A549 (cell line): ENCODE data around the gene TUBGCP2. TPM values are rescaled to one million over a fixed set of nuclear protein-coding genes. Genes with fewer than 3 reads are reported as not detected.

ENCODE experiments used
- ATAC-seq, 2 experiments: fragments of 200-7000 bp in 1 of 2; fragments of >200 bp in 1 of 2; cut with Nextera tagmentation in 1 of 2; cut with Tn5 transposase in 1 of 2; 3 replicates each; pipeline versions ENCODE4 v1.8.0 to v1.9.1; 2018 to 2020; ENCODE audit warnings: mild to moderate bottlenecking in 1 of 2, moderate library complexity in 1 of 2
- CTCF ChIA-PET: fragments of 300-600 bp; sonication (Branson Sonifier 250); formaldehyde crosslinking; extraction: SDS; loops from one replicate; lab custom pipeline; 2021; ENCODE audit warnings: antibody characterized with exemption, inconsistent platforms; lab: Yijun Ruan, JAX
- POLR2A ChIA-PET: fragments of 350-600 bp; formaldehyde crosslinking; extraction: SDS; loops from one replicate; lab custom pipeline; 2021; ENCODE audit warnings: antibody characterized with exemption, inconsistent platforms; lab: Yijun Ruan, JAX
- DNase-seq, 2 experiments: peaks; one replicate each; pipeline versions ENCODE4 v3.0.0 to v3.0.0-alpha.2; 2011 to 2016; ENCODE audit warnings: low read depth in 1 of 2, low spot score in 1 of 2
- FAIRE-seq: peaks from 2 replicates; lab custom pipeline; 2011; peaks lifted over from hg19 to GRCh38; lab: Jason Lieb, UNC
- H3K27ac ChIP-seq, 2 experiments: fragments of >200 bp; sonication (Bioruptor Twin); formaldehyde crosslinking; 3 replicates each; pipeline ENCODE4 v1.5.1; 2016 to 2017
- H3K4me1 ChIP-seq: fragments of >200 bp; sonication (Bioruptor Twin); formaldehyde crosslinking; 3 replicates; pipeline ENCODE4 v1.6.1; 2016
- H3K4me2 ChIP-seq: fragments of >200 bp; sonication (Bioruptor Twin); formaldehyde crosslinking; 3 replicates; pipeline ENCODE4 v1.6.1; 2016
- H3K4me3 ChIP-seq: fragments of >200 bp; sonication (Bioruptor Twin); formaldehyde crosslinking; 3 replicates; pipeline ENCODE4 v1.5.1; 2016
- H3K9me3 ChIP-seq: fragments of >200 bp; sonication (Bioruptor Twin); formaldehyde crosslinking; 3 replicates; pipeline ENCODE4 v1.6.1; 2016
- ATOH8 ChIP-seq: fragments of 250-450 bp; sonication (Bioruptor Pico); IDR thresholded peaks from 2 replicates; pipeline ENCODE4 v1.5.0; 2020; ENCODE audit warnings: low read depth, mild to moderate bottlenecking, moderate library complexity
- BHLHE40 ChIP-seq: IDR thresholded peaks from 2 replicates; pipeline ENCODE4 v1.6.1; 2012; ENCODE audit warnings: low read depth, low read length, inconsistent platforms
- CEBPB ChIP-seq, 2 experiments: fragments of >200 bp in 1 of 2; sonication (Bioruptor Twin) in 1 of 2; formaldehyde crosslinking in 1 of 2; IDR thresholded peaks; 2 replicates each; pipeline ENCODE4 v1.6.1; 2012 to 2016
- CHD2 ChIP-seq: fragments of 150-350 bp; IDR thresholded peaks from 2 replicates; pipeline ENCODE4 v1.6.1; 2014; ENCODE audit warnings: low read length; ENCODE audit not compliant: partially characterized antibody
- CHD4 ChIP-seq: fragments of 200-600 bp; sonication (generic); IDR thresholded peaks from 2 replicates; pipeline ENCODE4 v1.6.1; 2016; ENCODE audit warnings: antibody characterized with exemption, mild to moderate bottlenecking, borderline replicate concordance
- EHF ChIP-seq: fragments of 250-450 bp; sonication (Bioruptor Pico); IDR thresholded peaks from 2 replicates; pipeline ENCODE4 v1.5.0; 2020; ENCODE audit warnings: mild to moderate bottlenecking
- FOSB ChIP-seq: fragments of 250-450 bp; sonication (Bioruptor Pico); IDR thresholded peaks from 2 replicates; pipeline ENCODE4 v1.5.0; 2020; ENCODE audit warnings: mild to moderate bottlenecking, moderate library complexity
- FOSL2 ChIP-seq, 2 experiments: fragments of 450-650 bp in 1 of 2; fragments of >200 bp in 1 of 2; sonication (Bioruptor Twin) in 1 of 2; formaldehyde crosslinking; IDR thresholded peaks; 2 replicates each; pipeline versions ENCODE4 v1.5.0 to v1.6.1; 2016 to 2020; ENCODE audit warnings: mild to moderate bottlenecking in 1 of 2, moderate library complexity in 1 of 2
- HDAC2 ChIP-seq: fragments of 200-600 bp; sonication (generic); IDR thresholded peaks from 2 replicates; pipeline ENCODE4 v1.6.1; 2016
- HES2 ChIP-seq: fragments of >200 bp; sonication (Bioruptor Twin); formaldehyde crosslinking; IDR thresholded peaks from 2 replicates; pipeline ENCODE4 v1.6.1; 2016
- HOXA7 ChIP-seq: fragments of 250-450 bp; sonication (Bioruptor Pico); IDR thresholded peaks from 2 replicates; pipeline ENCODE4 v1.5.0; 2020; ENCODE audit warnings: mild to moderate bottlenecking, moderate library complexity
- JUN ChIP-seq, 2 experiments: fragments of >200 bp; sonication (Bioruptor Twin); formaldehyde crosslinking; IDR thresholded peaks; 2 replicates in 1 of 2; 3 replicates in 1 of 2; pipeline ENCODE4 v1.6.1; 2016 to 2017
- MAFK ChIP-seq: fragments of 450-650 bp; IDR thresholded peaks from 2 replicates; pipeline ENCODE4 v1.6.1; 2014; ENCODE audit not compliant: partially characterized antibody
- MAZ ChIP-seq: fragments of 150-350 bp; IDR thresholded peaks from 2 replicates; pipeline ENCODE4 v1.6.1; 2014; ENCODE audit warnings: antibody characterized with exemption, low read depth, low read length, borderline replicate concordance
- NFE2L2 ChIP-seq: fragments of 150-350 bp; conservative IDR thresholded peaks from 2 replicates; pipeline ENCODE4 v1.6.1; 2014; ENCODE audit warnings: low read length
- NPAS2 ChIP-seq: fragments of 250-450 bp; sonication (Bioruptor Pico); IDR thresholded peaks from 2 replicates; pipeline ENCODE4 v1.8.0; 2022; ENCODE audit warnings: mild to moderate bottlenecking, moderate library complexity, borderline replicate concordance
- PBX3 ChIP-seq: IDR thresholded peaks from 2 replicates; pipeline ENCODE4 v1.6.1; 2012
- PHF8 ChIP-seq: fragments of 200-600 bp; sonication (generic); IDR thresholded peaks from 2 replicates; pipeline ENCODE4 v1.6.1; 2016; ENCODE audit warnings: low read depth, mild to moderate bottlenecking, antibody characterized with exemption, moderate library complexity, borderline replicate concordance
- POLR2A ChIP-seq: IDR thresholded peaks from 2 replicates; pipeline ENCODE4 v1.6.1; 2012; ENCODE audit warnings: mild to moderate bottlenecking, low read length
- RCOR1 ChIP-seq: fragments of 150-350 bp; IDR thresholded peaks from 2 replicates; pipeline ENCODE4 v1.6.1; 2014; ENCODE audit warnings: antibody characterized with exemption, low read length, low read depth
- RFX5 ChIP-seq: fragments of 450-650 bp; IDR thresholded peaks from 2 replicates; pipeline ENCODE4 v1.7.1; 2014; ENCODE audit warnings: antibody characterized with exemption, mild to moderate bottlenecking, moderate library complexity
- SMC3 ChIP-seq: fragments of >200 bp; sonication (Bioruptor Twin); formaldehyde crosslinking; IDR thresholded peaks from 3 replicates; pipeline ENCODE4 v1.6.1; 2018; ENCODE audit warnings: inconsistent platforms
- ZFP36 ChIP-seq: fragments of 450-650 bp; IDR thresholded peaks from 2 replicates; pipeline ENCODE4 v1.6.1; 2014; ENCODE audit warnings: borderline replicate concordance; ENCODE audit not compliant: partially characterized antibody
- WGBS: methylation state at CpG from one replicate; pipeline ENCODE4 v1.1.6; 2017; ENCODE audit errors: missing lambda C conversion rate; 5-methylcytosine and 5-hydroxymethylcytosine counted together
- polyA plus RNA-seq, 4 experiments: library from polyadenylated mRNA; depleted of rRNA in 3 of 4; stranded (reverse); fragments of >200 nt; fragmentation: RNase III in 1 of 4; extraction: RNeasy Plus Mini Kit Qiagen cat#74134 plus additional on column Dnase treatment in 1 of 4; gene quantifications; 2 replicates in 3 of 4; 3 replicates in 1 of 4; pipeline ENCODE4 v1.2.3, GENCODE V29; 2011 to 2017
- TF ChIP-seq, protein P1 (sequence below): fragments of 250-450 bp; sonication (Bioruptor Pico); IDR thresholded peaks from 2 replicates; pipeline ENCODE4 v1.5.0; 2021; ENCODE audit warnings: mild to moderate bottlenecking, moderate library complexity, borderline replicate concordance
- TF ChIP-seq, protein P2 (sequence below): fragments of >200 bp; sonication (Bioruptor Twin); formaldehyde crosslinking; IDR thresholded peaks from 3 replicates; pipeline ENCODE4 v1.5.1; 2016

TUBGCP2 gene
- polyA plus RNA-seq, 2 of the 4 experiments (the other 2 are of a cell fraction), result 33.6 to 44.5 TPM

DNA sequence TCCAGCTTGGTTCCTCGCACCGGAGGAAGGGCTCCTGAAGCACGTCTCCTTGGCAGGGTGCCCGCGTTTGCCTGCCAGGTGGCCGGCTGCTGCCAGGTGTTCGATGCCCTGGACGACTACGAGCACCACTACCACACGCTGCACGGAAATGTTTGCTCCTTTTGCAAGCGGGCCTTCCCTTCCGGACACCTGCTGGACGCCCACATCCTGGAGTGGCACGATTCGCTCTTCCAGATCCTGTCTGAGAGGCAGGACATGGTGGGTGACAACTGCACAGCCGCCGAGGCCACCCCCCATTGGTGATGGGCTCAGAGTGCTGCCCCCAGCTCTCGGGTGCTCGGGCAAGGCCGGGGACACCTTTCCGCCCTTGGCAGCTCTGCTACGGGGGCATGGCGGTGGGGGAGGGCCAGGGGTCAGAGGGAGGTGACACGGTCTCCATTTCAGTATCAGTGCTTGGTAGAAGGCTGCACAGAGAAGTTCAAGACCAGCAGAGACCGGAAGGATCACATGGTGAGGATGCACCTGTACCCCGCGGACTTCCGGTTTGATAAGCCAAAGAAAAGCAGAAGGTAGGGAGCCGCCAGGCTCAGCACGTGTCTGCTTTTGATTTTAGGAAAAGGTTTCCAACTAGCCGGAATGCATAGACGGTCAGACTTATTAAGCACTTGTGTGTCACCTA lies 1.2 kb upstream of the TUBGCP2 start:
- no peak for FAIRE-seq
- H3K4me2 ChIP-seq, result peak overlapping the region; percentile 98
- no peak overlapping the region; a peak in 1 of 6 replicates for H3K27ac ChIP-seq

DNA sequence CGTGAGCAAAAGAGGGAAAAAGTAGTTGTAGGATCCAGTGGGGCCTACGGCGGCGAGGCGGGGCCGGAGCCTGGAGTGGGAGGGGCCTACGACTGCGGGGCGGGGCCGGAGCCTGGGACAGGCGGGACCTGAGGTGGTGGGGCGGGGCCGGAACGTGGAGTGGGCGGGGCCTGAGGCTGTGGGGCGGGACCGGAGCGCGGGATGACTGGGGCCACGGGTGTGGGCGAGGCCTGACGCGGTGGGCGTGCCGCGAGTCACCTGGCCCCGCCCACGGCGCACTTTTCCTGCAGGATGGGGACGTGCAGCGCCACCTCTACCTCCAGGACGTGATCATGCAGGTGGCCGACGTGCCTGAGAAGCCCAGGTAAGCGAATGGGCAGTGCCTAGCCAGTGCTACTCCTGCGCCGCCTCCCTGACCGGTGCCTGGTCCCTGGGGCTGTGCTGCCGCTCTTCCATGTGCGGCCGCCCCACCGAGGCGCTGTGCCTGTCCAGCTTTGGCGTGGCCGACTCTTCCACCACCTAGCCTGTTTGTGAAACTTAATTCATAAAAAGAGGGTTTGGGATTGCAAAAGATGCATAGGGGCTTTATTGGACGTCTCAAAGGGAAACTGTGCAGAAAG lies 538 bp upstream of the TUBGCP2 start:
- POLR2A ChIA-PET, result no interaction called here
- FAIRE-seq (no peak), DNase-seq (peak; percentile 53 to 95), ATAC-seq (peak; percentile 46 to 83)
- CTCF ChIA-PET, result interaction anchor here (1.0 to 1.8 kb wide), 2 partner anchors 12 to 20 kb away, joined by 4 to 5 read pairs; no protein-coding TSS in a partner anchor
- TF ChIP-seq JUN (IDR thresholded peaks at IDR 0.05) (peak in 1 of 2 experiments; percentile 39; a peak in 2 of 5 replicates), BHLHE40 (no peak)
- peaks cover 17% of the 10 kb centered on the region for H3K4me1 ChIP-seq
- H3K4me3 ChIP-seq, result peak overlapping the region; percentile 94
- H3K4me2 ChIP-seq, result peak overlapping the region; percentile 98
- H3K9me3 ChIP-seq, result no peaks in the 10 kb centered on the region
- H3K27ac ChIP-seq, result peak overlapping the region; percentile 92 to 97
- 65% methylated on average over 17 of the region's 46 CpGs for WGBS

More for the DNA sequence above, 1.2 kb upstream of the TUBGCP2 start:
- DNase-seq (no peak), ATAC-seq (no peak)
- no peaks in the 10 kb centered on the region for H3K9me3 ChIP-seq
- TF ChIP-seq NPAS2 (CRISPR knock-in tag) (no peak), CHD2 (no peak)
- CTCF ChIA-PET, result interaction anchor here (1.0 to 1.8 kb wide), 4 partner anchors 8 to 20 kb away, joined by 4 to 6 read pairs (median 5); no protein-coding TSS in a partner anchor
- H3K4me1 ChIP-seq, result peaks cover 17% of the 10 kb centered on the region
- H3K4me3 ChIP-seq, result no peak overlapping the region; the same call in 2 of the 3 replicates
- POLR2A ChIA-PET, result no interaction called here
- WGBS, result 88% methylated on average over 26 of the region's 33 CpGs

- CTCF ChIA-PET, result interaction anchor here (0.8 to 2.9 kb wide), 22 partner anchors 8 to 149 kb away, joined by 3 to 22 read pairs (median 6); partner anchors contain the start of gene ADAM8
- H3K4me1 ChIP-seq, result peaks cover 14% of the 10 kb centered on the region
- DNase-seq, result peak; percentile 61 to 86
- peak overlapping the region; percentile 92 to 97 for H3K27ac ChIP-seq
- H3K4me2 ChIP-seq, result peak overlapping the region; percentile 98
- no peaks in the 10 kb centered on the region for H3K9me3 ChIP-seq
- no peak for FAIRE-seq
- H3K4me3 ChIP-seq, result peak overlapping the region; percentile 94
- ATAC-seq, result peak; percentile 67 to 76
- POLR2A ChIA-PET, result interaction anchor here (0.9 kb wide), 1 partner anchor 49 kb away, joined by 3 read pairs; no protein-coding TSS in a partner anchor
- WGBS, result 2% methylated on average over 25 of the region's 25 CpGs
- TF ChIP-seq EHF (CRISPR knock-in tag), result no peak
- TF ChIP-seq HOXA7 (CRISPR knock-in tag), result no peak
- TF ChIP-seq POLR2A, result no peak
- TF ChIP-seq ATOH8 (CRISPR knock-in tag), result no peak
- TF ChIP-seq FOSL2 (IDR thresholded peaks at IDR 0.05), result no peak
- TF ChIP-seq FOSL2 (CRISPR knock-in tag; IDR thresholded peaks at IDR 0.05), result no peak
- TF ChIP-seq NFE2L2, result no peak
- TF ChIP-seq HES2, result no peak
- no peak for TF ChIP-seq HDAC2
- no peak for TF ChIP-seq FOSB (CRISPR knock-in tag)
- TF ChIP-seq SMC3, result no peak
- TF ChIP-seq CEBPB (IDR thresholded peaks at IDR 0.05), result no peak
- TF ChIP-seq RCOR1, result no peak
- TF ChIP-seq ZFP36, result no peak
- no peak for TF ChIP-seq NPAS2 (CRISPR knock-in tag)
- peak; percentile 32 for TF ChIP-seq MAFK
- TF ChIP-seq PHF8, result peak; percentile 24; the same call in 1 of the 2 replicates
- no peak for TF ChIP-seq BHLHE40
- no peak for TF ChIP-seq PBX3
- no peak for TF ChIP-seq RFX5
- TF ChIP-seq, protein P1, sequence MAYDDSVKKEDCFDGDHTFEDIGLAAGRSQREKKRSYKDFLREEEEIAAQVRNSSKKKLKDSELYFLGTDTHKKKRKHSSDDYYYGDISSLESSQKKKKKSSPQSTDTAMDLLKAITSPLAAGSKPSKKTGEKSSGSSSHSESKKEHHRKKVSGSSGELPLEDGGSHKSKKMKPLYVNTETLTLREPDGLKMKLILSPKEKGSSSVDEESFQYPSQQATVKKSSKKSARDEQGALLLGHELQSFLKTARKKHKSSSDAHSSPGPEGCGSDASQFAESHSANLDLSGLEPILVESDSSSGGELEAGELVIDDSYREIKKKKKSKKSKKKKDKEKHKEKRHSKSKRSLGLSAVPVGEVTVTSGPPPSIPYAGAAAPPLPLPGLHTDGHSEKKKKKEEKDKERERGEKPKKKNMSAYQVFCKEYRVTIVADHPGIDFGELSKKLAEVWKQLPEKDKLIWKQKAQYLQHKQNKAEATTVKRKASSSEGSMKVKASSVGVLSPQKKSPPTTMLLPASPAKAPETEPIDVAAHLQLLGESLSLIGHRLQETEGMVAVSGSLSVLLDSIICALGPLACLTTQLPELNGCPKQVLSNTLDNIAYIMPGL (CRISPR knock-in tag), result no peak
- no peak for TF ChIP-seq CHD4
- no peak for TF ChIP-seq MAZ
- TF ChIP-seq, protein P2, sequence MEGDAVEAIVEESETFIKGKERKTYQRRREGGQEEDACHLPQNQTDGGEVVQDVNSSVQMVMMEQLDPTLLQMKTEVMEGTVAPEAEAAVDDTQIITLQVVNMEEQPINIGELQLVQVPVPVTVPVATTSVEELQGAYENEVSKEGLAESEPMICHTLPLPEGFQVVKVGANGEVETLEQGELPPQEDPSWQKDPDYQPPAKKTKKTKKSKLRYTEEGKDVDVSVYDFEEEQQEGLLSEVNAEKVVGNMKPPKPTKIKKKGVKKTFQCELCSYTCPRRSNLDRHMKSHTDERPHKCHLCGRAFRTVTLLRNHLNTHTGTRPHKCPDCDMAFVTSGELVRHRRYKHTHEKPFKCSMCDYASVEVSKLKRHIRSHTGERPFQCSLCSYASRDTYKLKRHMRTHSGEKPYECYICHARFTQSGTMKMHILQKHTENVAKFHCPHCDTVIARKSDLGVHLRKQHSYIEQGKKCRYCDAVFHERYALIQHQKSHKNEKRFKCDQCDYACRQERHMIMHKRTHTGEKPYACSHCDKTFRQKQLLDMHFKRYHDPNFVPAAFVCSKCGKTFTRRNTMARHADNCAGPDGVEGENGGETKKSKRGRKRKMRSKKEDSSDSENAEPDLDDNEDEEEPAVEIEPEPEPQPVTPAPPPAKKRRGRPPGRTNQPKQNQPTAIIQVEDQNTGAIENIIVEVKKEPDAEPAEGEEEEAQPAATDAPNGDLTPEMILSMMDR, result peak; percentile 68
Measured at GRCh38 chr10:133307776-133308420, 774 bp downstream of the TUBGCP2 start.
